ENCODE data around the gene UMAD1.
A peak's percentile ranks its signal among the peaks of the same experiment; 100 is the strongest.
"Not testable (repeated sequence)": the region's sequence is repeated elsewhere in the genome, so short reads cannot be mapped to it uniquely, and the experiment has no call there.

Gene UMAD1

DNA sequence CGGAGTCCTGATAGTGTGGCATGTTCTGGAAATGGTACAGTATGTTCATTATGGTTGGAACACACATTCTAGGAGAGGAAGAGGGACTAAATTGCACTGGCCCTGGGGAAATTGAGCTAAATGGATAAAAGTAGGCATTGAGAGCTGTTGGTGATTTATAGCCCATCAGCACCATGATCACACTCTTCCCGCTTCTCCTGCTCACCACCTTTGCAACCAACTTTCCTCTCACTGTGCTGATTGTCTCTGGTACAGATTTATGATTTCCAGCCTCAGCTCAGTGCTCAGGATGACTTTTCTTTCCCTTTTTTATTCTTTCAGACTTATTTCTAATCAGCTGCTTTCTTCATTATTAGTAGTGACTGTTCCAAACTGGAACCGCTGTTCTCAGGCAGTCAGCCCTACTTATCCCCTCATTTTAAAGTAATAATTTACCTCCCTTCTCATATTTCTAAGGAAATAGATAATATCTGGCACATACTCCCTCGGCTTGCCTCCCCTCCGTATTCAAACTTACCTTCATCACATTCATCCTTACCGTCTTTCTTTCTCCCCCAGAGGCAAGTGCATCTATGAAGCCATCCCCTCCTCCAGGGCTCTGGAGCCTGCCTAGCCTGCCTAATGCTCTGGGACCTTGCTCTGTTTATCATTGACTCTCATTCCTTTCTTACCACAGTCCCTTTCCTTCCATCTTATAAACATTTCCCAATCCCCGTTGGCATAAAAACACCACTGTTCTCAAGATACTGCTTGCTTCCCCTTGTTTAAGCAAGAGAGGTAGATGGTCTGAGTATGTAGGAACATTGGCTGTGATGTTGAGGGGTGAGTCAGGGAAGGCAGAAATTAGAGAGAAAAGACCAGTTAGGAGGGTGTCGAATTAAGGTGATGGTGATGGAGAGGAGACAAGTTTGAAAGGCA lies 129.4 kb downstream of the UMAD1 start:
- FAIRE-seq = no peak

DNA sequence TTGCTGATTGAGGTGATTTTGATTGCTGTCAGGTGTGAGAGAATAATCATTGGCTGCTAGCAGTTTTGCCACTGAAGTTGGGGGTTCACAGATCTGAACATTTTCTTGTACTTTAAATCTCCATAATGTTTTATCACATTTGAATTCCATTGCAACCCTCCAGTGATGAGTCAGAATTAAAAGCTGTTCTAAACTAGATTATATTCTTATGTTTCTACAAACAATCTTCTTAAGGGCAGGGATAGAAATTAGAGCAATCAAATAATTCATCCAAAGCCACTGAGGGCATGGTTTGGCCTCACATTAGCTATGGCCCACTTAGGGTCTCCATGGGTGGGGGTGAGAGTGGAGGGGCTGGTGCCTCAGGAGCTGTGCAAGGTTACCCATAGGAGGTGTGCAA lies 130.9 kb downstream of the UMAD1 start:
- FAIRE-seq = no peak

DNA sequence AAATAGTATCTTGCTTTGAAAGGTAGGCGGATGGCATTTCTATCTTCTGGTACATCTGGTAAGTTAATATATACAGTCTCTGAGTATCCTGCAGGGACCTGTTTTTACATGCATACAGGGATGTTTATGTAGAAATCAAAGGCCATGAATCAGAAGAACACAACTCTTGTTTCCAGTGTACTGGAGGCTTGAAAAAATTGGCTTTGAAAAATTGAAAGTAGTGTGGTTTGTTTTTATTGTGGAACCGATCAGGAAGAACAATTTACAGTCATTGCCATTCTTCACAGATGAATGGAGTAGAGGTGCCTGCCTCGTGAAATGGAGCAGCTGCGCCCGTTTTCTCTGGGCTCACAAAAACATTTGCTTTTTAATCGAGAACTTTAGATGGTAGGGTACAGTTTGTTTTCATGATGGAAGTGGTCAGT lies 131.9 kb downstream of the UMAD1 start:
- FAIRE-seq = peak; percentile 38

DNA sequence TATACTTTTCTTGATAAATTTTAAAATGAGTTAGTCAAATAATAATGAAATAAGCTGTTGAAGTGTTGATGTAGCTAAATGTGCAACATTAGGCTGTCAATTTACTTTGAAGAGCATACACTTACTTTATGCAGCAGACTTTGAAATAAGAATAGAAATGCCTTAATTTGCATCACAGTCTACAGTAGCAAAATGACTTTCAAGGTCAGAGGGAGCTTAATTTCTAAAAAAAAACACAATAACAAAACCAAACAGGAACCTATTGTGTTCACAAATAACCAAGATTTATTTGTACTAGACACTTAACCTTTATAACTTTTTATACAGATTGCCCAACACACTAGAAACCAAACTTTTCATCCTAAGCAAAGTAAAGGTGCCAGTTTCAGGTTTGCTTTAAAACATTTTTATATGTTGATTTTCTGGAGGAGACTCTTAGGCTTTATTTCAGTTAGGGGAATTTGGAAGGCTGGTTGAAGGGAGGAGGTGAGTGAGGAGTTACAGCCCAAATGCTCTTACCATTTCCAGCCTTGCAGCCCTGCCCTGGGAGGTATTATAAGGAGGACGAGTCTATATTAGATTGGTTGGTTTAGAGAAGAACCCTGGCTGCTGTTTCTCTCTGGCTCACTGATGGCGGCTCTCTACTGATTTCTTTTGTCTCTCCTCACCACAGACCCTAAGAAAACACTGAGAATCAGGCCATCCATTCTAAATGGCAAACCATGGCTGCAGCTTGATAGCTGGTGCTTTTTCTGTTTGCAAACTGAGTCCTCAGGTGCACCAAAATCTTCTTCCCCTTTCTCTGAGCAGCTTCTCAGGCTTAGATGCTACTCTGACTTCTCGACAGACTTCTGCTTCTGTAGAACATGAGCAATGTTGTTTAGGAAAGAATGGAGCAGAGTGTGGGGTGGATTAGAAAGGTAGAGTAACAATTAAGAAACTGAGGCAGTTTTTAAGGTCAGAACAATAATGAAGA lies 133.1 kb downstream of the UMAD1 start:
- FAIRE-seq = peak; percentile 24

DNA sequence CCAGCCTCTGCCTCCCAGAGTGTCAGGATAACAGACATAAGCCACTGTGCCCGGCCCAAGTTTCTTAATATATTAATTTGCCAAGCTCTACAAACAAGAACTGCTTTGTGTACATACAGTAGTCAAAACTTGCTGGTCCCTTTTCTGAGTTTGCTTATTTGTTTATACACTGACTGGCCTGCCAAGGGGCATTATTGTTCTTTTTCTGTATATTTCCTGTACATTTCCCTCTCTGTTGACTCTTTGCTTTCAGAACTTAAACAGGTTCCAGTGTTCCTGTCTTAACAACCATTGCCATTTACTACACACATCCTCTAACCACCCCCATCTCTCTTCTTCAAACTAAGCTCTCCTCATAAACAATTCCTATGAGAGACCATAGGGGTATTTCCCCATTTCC lies 139.3 kb downstream of the UMAD1 start:
- FAIRE-seq = no peak

DNA sequence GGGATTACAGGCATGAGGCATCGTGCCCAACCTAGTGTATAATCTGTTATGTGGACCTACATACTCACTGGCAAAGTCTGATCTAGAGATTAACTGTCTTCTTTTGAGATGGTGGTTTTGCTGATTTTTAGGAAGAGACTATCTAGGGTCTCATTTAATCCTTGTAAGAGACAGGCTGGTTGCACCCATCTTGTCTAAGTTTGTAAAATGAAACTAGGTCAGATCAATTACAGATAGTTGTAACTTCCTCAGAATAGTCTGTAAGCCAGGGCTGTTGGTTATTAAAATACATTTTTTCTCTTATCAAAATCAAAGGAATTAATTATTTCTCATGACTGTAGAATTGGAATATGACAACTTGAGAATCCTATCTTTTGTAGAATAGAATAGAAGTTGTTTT lies 142.4 kb downstream of the UMAD1 start:
- no peak for FAIRE-seq

DNA sequence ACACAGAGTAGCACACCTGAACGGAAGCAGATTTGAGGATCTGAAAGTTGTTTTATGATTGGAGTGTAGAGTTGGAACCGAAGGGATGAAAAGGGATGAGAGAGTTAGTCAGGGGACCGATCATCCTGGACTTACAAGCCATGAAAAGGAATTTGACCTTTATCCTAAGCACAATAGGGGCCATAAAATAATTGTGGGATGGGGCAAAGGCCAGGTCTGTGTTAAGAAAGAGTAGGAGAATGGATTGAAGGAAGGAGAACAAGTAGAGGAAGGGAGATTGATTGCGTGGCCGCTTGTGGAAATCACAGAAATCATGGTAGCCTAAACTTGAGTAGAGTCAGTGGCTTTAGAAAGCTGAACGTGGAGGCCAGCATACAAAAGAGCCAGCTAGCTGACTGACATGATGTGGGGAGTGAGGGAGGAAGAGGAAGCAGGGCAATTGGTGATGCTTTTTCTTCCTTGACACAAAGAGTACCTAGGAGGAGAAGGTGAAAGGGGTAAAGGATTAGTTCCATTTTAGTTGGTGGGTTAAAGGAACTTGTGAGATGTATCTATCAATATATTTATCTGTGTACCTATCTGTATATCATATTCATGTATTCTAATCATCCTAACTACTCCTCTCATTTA lies 144.9 kb downstream of the UMAD1 start:
- no peak for FAIRE-seq

DNA sequence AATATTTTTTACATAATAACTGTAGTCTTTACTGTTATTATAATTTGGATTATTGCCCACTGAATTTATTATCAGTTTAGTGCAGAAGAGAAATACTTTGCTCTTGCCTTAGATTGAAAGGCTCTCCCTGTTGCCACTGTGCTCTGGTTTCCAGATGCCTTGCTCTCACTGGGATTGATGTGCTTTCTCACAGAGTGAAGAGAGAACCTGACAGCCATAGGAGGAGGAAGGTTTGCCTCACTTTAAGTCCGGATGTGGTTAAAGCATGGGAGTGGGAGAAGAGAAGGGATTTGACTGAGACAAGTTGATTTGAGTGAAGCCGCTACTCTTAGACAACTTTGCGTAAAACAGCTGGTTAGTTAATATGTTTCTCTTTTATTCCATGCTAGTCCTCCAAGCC lies 146.0 kb downstream of the UMAD1 start:
- no peak for FAIRE-seq

DNA sequence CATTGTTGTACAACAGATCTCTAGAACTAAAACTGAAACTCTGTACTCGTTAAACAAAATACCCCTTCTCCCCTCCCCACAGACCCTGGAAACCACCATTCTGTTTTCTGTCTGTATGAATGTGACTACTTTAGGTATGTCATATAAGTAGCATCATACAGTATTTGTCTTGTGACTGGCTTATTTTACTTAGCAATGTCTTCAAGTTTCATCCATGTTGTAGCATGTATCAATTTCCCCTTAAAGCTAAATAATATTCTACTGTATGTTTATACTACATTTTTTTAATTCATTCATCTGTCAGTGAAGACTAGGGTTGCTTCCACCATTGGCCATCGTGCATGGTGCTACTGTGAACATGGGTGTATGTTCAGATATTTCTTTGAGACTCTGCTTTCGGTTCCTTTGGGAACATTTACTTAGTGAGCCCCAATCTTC lies 149.0 kb downstream of the UMAD1 start:
- FAIRE-seq = no peak

DNA sequence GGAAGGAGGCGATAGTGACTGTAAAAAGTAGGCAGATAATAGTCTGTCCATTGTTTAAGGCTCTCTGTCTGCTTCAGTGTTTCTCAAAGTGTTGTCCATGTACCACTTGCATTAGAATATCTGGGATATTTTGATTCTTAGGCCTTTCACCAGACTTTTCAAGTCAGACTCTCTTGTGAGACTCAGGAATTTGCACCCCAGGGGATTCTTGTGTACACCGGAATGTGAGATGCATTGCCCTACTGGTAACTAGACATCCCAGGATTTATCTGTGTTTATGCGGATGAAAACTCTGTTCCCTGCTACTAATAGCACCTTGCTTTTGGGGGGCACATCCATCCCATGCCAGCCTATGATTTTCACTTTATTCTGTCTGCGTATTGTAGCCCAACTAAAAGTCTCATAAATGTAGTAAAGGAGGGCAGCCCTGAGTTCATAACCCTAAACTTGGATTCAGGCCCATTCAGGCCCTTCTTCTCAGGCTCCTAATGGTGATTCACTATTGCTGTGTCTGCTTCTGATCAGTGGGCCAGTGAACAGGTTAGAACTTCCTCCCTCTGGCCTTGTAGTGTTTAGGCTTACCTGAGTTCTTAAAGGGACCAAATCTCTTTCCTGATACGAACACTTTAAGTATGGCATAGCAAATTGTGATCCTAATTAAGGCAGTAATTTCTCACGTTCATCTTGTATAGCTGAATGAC lies 149.6 kb downstream of the UMAD1 start:
- FAIRE-seq = no peak

DNA sequence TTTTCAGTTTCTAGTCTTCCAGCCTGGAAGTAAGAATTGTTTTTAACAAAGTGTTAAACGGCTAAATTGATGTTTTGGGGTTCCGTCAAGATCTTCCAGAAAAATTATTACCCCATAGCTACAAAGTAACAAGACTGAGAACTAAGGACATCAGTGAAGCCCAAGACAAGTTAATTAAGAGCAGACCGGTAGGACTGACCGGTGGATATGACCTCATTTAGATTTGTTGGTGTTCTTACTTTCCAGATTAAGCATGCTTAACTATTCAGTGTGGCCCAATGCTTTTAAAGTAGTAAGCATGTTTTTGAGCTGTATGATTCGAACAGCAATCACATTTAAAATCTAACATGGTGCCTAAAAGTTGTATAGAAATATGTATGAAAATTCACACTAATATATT lies 151.0 kb downstream of the UMAD1 start:
- FAIRE-seq = no peak

DNA sequence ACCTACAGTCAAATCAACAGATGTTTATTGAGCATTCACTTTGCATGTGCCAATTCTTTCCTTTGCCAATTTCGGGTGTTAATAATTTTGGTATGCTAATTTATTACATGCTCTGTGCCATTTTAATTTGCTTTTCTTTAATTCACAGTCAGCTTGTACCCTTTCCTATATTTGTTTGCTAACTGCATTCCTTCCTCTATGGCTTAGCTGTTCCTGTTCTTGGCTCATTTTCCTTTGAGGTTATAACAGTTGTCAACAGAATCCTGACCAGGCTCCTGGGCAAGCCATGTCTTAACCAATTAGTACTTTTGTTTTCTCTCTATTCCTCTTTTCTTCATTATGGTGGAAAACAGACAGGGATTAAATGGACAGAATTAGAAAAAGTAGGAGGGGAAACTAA lies 151.5 kb downstream of the UMAD1 start:
- FAIRE-seq = no peak

DNA sequence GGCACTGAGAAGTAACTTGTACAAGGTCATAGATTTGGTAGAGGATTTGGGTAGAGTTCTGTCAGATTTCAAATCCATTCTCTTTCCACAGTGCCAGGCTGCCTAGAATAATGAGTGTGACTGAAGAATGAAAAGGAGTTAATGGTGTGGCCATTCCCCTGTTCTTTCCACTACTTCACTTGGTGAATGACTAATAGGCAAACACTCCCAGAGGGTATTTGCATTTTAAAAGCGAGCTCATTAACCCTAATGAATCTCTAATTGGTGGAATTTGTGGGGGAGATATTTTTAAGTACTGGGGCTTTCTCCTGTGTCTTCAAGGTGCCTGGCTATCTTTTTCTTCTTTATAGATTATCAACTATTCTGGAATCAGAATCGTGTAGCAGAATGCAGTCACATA lies 152.7 kb downstream of the UMAD1 start:
- FAIRE-seq = no peak

DNA sequence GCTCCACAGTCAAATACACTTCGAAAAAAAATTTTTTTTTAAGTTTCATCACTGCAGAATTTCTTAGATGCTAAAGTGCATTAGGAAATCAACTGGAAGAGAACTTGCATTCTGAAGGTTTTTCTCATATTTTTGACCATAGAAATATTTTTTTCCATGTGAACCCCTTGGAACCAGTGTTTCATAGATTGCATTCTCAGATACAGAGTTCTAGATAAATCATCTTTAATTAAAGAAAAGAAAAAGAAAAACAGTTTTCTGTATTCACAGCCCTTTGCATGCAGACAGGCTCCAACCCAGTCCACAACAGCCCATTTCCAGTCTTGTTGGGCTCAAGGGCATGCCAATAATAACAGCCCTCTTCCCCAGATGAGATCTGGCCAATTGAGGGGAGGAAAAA lies 153.4 kb downstream of the UMAD1 start:
- FAIRE-seq = no peak

DNA sequence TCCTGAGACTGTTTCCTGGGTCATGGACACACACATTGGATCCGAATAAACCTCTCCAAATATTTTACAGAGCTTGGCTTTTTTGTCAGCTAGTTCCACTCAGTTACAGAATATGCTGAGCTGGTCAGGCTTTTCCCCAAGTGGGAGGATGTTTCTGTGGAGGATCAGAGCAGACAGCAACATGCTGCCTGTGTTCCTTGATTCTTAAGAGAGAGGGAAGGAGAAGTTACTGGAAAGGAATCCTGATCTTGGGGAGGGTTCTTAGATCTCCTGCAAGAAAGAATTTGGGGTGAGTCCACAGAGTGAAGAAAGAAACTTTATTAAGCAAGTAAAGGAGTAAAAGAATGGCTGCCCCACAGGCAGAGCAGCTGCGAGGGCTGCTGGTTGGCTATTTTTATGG lies 154.7 kb downstream of the UMAD1 start:
- no peak for FAIRE-seq

DNA sequence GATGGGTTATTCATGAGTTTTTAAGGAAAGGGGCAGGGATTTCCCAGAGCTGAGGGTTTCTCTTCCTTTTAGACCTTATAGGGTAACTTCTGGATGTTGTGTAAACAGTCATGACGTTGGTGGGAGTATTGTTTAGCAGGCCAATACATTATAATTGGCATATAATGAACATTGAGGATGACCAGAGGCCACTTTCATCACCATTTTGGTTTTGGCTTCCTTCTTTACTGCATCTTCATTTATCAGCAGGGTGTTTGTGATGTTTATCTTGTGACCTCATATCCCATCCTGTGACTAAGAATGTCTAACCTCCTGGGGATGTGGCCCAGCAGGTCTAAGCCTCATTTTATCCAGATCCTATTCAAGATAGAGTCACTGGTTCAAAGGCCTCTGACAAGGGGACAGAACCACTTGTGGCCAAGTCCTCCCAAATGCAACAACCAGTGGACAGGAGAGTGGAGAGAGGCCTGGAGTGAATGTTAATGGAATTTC lies 155.1 kb downstream of the UMAD1 start:
- FAIRE-seq = no peak

DNA sequence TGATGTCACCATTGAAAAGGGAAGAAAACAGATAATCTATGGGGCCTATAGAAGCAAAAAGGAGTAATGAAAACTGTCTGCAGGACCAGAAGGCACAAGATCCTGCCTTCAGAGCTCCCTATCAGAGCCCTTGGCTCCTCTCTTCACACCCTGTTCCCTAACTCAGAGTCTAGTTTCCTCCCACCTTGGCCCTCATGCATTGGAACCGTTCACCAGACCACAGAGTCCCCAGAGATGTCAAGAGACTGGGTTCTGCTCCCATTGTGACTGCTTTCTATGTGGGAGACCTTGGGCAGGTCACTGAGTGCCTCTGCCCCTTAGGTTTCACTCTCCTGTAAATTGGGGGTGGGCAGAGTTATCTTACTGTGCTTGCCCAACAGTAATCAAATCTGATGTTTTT lies 158.0 kb downstream of the UMAD1 start:
- FAIRE-seq = no peak

DNA sequence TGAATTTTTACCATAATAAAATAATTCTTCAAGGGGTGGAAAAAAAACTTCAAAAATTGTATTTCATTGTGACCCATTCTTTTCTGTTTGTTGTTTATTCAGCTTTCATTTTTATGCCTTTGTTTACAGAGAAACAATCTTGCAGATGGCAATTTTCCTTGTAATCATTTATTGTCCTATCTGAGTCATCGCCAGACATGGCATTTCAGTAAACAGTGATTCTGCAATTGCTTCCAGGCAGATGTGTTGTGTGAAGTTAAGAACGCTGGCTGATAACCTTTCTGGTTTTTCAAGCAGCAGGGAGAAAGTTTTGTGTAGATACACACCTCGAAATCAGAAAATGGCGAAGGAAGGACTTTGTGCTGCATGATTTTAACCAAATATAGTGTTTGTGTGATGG lies 158.6 kb downstream of the UMAD1 start:
- peak; percentile 43 for FAIRE-seq

DNA sequence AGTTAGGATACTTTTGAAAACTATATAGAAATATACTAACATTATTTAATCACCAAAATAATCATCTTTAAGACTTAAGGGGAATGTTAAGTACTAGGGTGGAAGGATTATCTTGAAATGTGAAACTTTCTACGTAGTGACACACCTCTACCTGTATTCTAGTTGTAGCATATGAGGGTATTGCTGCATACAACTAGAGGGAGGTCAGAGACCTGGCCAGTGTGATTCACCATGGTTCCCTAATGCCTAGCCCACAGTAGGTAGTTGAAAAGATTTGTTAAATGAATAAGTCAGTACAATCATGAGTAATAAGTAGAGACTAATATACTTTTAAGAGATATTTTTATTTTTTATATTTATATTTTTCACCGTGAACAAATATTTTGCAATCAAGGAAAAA lies 162.0 kb downstream of the UMAD1 start:
- FAIRE-seq = no peak

DNA sequence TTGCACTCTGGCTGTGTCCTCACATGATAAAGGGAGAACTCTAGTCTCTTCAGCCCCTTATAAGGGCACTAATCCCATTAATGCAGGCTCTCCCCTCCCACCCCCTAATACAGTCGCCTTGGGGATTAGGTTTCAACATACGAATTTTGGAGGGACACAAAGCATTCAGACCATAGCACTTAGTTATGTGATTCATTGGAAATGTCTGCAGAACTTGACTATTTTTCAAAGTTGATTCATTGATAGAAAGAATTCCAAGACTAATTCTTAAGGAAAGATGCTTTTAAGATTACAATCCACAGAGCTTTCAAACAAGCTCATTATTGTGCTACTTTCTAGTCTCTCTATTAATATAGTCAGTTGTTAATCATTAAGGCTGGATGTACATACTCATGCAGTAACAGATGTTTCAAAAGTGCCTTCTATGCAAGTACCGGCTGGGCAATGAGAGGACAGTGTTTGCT lies 163.2 kb downstream of the UMAD1 start:
- no peak for FAIRE-seq

DNA sequence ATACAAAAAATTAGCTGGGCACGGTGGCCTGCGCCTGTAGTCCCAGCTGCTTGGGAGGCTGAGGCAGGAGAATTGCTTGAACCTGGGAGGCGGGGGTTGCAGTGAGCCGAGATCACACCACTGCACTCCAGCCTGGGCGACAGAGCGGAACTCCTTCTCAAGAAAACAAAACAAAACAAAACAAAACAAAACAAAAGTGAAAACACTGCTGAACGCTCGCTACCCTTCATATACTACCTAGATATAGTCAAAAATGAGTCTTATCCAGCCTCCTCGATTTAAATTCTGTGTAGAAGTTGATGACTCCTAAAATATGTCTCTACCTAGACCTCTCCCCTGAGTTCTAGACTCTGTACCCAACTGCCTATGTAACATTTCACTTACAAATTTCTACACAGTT lies 164.3 kb downstream of the UMAD1 start:
- not testable (repeated sequence) for FAIRE-seq

DNA sequence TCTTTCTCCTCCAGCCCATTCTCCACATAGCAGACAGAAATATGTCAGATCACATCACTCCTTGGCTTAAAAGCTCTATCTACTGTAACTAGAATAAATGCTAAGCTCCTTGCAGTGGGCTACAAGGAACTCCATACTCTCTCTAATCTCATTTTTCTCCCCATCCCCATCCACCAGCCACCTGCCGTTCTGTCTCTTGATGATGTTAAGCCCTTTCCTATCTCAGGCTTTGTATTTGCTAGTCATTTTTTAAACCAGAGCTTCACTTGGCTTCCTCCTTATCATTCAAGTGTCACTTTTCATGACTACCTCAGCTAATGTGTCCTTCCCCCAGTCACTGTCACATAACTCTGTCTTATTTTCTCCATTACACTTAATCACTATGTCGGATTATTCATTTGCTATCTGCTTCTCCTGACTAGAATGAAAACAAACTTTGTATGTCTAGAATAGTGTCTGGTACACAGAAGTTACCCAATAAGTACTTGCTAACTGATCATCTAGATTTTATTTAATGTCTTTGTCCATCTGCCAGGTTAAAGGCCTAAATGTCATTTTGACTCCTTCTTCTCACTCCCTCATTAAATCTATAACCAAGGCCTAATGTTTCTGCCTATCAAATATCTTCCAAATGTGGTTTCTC lies 165.1 kb downstream of the UMAD1 start:
- no peak for FAIRE-seq

Data from islet of Langerhans (tissue), 1 donor.